AG09309 (cell line): ENCODE results near the gene BCORL1.

Experiments
- DNase-seq: peaks from one replicate; pipeline ENCODE4 v3.0.0-alpha.2; 2010; ENCODE audit warnings: low read depth
- H3K4me3 ChIP-seq: 2 replicates; pipeline ENCODE4 v1.5.1; 2011; ENCODE audit warnings: mild to moderate bottlenecking, low read depth, low read length, moderate library complexity; ENCODE audit not compliant: control insufficient read depth
- TF ChIP-seq, protein P1 (sequence below): IDR thresholded peaks from 2 replicates; pipeline ENCODE4 v1.5.1; 2011; ENCODE audit warnings: mild to moderate bottlenecking, low read depth, low read length, inconsistent platforms; ENCODE audit not compliant: insufficient read depth, control insufficient read depth; ENCODE audit errors: missing control alignments

BCORL1 gene

GRCh38 chrX:129961180-129962083 lies 21.0 kb upstream of the BCORL1 start:
- no peak for DNase-seq
- H3K4me3 ChIP-seq = no peak overlapping the region
- TF ChIP-seq, protein P1, sequence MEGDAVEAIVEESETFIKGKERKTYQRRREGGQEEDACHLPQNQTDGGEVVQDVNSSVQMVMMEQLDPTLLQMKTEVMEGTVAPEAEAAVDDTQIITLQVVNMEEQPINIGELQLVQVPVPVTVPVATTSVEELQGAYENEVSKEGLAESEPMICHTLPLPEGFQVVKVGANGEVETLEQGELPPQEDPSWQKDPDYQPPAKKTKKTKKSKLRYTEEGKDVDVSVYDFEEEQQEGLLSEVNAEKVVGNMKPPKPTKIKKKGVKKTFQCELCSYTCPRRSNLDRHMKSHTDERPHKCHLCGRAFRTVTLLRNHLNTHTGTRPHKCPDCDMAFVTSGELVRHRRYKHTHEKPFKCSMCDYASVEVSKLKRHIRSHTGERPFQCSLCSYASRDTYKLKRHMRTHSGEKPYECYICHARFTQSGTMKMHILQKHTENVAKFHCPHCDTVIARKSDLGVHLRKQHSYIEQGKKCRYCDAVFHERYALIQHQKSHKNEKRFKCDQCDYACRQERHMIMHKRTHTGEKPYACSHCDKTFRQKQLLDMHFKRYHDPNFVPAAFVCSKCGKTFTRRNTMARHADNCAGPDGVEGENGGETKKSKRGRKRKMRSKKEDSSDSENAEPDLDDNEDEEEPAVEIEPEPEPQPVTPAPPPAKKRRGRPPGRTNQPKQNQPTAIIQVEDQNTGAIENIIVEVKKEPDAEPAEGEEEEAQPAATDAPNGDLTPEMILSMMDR = no peak

DNA sequence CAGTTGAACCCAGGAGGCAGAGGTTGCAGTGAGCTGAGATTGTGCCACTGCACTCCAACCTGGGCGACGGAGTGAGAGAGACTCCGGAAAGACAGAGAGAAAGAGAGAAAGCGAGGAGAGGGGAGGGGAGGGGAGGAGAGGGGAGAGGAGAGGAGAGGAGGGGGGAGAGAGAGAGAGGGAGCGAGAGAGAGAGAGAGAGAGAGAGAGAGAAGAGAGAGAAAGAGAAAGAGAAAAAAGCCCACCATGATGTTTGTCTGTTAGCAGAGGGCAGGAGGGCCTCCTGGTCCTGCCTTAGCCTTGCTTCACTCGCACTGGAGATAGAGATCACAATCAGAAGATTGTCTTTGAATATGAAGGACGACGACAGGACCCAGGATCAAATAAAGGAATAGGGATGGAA lies 18.7 kb upstream of the BCORL1 start:
- TF ChIP-seq, protein P1 = no peak
- no peak overlapping the region for H3K4me3 ChIP-seq
- no peak for DNase-seq

- TF ChIP-seq, protein P1 = no peak
- no peak overlapping the region for H3K4me3 ChIP-seq
- DNase-seq = no peak
These were observed 17.3 kb upstream of the BCORL1 start for GRCh38 chrX:129965166-129965565.

DNA sequence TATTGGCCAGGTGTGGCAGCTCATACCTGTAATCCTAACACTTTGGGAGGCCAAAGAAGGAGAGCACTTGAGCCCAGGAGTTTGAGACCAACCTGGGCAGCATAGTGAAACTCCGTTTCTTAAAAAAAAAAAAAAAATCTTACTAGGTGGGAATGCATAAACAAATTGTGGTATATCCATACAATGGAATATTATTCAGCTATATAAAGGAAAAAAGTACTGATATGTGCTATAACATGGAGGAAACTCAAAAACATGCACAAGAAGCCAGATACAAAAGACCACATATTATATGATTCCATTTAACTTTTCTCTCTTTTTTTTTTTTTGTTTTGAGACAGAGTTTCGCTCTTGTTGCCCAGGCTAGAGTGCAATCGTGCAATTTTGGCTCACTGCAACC lies 13.5 kb upstream of the BCORL1 start:
- H3K4me3 ChIP-seq = no peak overlapping the region
- TF ChIP-seq, protein P1 = no peak
- no peak for DNase-seq

DNA sequence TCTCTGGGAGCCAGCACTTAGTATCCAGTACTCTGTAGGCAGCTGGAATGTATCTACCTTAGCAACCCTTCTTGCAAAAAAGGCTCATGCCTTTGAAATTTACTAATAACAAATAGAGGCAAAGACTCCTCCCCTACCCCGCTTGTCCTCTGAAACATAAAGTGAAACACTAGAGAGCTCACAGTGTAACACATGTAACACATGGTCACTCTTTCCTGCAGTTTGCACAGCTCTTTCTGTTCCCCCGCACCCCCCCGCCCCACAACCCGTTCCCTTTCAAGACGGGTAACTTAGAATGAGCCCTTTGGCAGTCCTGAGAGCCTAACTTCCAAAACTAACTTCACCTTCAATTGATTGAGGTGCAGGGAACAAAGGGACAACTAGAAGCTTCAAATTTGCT lies 6.0 kb upstream of the BCORL1 start:
- TF ChIP-seq, protein P1 = no peak
- H3K4me3 ChIP-seq = no peak overlapping the region
- DNase-seq = no peak

DNA sequence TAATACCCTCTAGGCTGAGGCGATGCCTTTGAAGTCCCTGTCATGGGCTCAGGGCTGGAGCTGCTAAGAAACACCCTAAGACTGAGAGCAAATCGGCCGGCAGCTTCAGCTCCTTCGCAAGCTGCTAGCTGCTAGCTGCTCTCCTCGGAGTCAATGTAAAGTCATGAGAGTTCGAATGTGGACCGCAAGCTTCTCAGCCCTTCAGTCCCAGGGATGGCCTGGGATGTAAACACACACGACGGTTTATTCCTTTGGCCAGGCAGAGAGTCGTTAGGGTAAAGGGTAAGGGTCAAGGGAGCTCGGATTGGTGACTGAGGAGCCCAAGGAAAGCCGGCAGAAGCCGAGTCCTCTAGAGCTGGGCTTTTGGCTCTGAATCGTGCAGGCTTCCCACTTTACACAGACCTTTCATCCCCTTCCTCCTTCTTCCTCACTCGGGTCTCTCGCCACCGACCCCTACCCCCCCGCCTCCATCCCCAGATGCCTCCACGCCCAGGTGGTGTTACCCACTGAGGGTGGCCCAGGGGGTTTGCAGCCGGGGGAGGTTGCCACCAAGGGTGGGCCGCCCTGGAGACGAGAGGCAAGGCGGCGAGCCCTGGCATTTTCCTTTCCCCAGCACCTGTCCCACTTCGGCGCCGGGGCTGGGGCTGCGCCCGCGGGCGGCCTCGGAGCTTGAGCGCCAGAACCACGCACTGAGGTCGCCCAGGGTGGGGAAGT lies 3.1 kb upstream of the BCORL1 start:
- no peak for DNase-seq
- TF ChIP-seq, protein P1 = no peak
- no peak overlapping the region for H3K4me3 ChIP-seq
